ENCODE data around the gene MAL.

The MAL gene

DNA sequence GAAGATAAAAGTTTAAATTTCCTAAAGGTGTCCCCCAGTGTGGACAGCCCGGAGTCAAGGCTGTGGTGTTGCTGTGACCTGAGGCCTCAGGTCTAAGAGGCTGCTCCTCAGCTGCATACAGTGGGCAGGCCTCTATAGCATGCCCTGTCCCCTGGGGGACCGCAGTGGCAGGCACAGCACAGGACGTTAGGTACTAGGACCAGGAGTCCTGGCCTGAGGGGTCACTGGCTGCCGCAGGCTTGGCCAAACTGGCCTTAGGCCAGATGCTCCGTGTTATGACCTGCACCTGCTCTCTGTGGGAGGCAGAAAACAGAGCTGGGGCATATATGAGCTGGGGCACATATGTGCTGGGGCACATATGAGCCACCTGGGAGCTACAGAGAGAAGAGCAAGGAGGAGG, 21.2 kb upstream of the MAL start:
- TF ChIP-seq CTCF (IDR thresholded peaks at IDR 0.05; ENCODE audit: control insufficient read depth, extremely low read depth, insufficient read depth), result no peak
- no peak for DNase-seq (ENCODE audit: low read depth)
- H3K4me3 ChIP-seq (ENCODE audit: low read depth, low read length), result no peak overlapping the region

DNA sequence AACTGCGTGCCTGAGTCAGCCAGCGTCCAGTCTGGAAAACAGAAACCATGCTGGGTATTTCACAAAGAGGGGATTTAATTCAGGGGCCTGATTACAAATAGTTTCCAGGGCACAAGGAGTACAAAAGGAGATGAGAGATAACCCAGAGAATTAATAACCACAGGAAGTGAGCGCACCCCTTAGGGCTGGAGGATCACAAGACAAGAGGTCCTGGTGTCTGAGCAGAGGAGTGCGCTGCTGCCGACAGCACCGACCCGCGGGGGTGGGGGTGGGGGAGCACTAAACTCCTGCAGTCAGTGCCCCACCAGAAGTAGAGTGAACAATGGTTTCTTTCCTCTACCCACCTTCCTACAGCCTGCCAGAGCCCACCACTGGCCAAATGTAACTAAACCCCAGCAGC, 20.8 kb upstream of the MAL start:
- DNase-seq (ENCODE audit: low read depth), result no peak
- no peak for TF ChIP-seq CTCF (IDR thresholded peaks at IDR 0.05; ENCODE audit: control insufficient read depth, extremely low read depth, insufficient read depth)
- no peak overlapping the region for H3K4me3 ChIP-seq (ENCODE audit: low read depth, low read length)

GRCh38 chr2:95005726-95006125, 19.8 kb upstream of the MAL start:
- no peak for TF ChIP-seq CTCF (IDR thresholded peaks at IDR 0.05; ENCODE audit: control insufficient read depth, extremely low read depth, insufficient read depth)
- no peak for DNase-seq (ENCODE audit: low read depth)
- H3K4me3 ChIP-seq (ENCODE audit: low read depth, low read length), result no peak overlapping the region

- no peak overlapping the region for H3K4me3 ChIP-seq (ENCODE audit: low read depth, low read length)
- no peak for TF ChIP-seq CTCF (IDR thresholded peaks at IDR 0.05; ENCODE audit: control insufficient read depth, extremely low read depth, insufficient read depth)
- DNase-seq (ENCODE audit: low read depth), result no peak
Measured at GRCh38 chr2:95006588-95006987, 18.9 kb upstream of the MAL start.

GRCh38 chr2:95007031-95007609, 18.4 kb upstream of the MAL start:
- no peak for DNase-seq (ENCODE audit: low read depth)
- TF ChIP-seq CTCF (IDR thresholded peaks at IDR 0.05; ENCODE audit: control insufficient read depth, extremely low read depth, insufficient read depth), result no peak
- no peak overlapping the region for H3K4me3 ChIP-seq (ENCODE audit: low read depth, low read length)

DNA sequence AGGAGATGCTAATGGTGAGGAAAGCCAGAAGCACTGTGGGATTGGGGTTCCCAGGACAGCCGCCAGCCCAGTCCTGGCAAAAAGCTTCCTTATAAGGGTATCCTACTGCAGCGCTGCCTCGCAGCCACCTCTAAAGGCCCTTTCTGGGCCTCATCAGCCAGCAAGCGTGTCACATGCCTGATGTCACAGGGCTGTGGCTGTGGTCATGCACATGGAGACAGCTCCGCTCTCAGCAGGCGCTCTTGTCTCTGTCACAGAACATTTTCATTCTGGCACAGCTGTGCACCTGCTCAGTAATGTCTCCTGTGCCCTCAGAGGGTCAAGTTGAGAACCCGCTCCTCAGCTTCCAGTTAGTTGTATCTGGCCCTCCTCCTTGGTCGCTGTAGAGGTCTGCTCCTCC, 17.7 kb upstream of the MAL start:
- no peak for TF ChIP-seq CTCF (IDR thresholded peaks at IDR 0.05; ENCODE audit: control insufficient read depth, extremely low read depth, insufficient read depth)
- no peak overlapping the region for H3K4me3 ChIP-seq (ENCODE audit: low read depth, low read length)
- no peak for DNase-seq (ENCODE audit: low read depth)

DNA sequence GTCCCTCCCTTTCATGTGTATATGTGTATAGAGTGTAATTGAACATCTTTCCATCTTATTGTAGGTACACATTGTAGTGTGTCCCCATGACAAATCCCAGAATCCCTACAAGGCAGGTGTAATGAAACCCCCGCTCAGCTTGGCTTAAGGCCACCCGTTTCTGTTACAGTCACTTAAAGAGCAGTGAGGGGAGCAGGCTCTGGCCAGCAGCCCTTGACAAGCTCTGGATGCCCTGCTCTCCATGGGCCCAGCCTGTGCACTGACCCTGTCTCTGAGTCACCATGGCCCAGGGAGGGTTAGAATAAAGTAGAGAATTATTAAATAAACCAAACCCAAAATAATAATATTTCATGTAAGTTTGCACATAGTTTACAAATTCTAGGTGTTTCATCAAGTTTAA, 17.2 kb upstream of the MAL start:
- no peak for TF ChIP-seq CTCF (IDR thresholded peaks at IDR 0.05; ENCODE audit: control insufficient read depth, extremely low read depth, insufficient read depth)
- DNase-seq (ENCODE audit: low read depth), result no peak

More for the DNA sequence above, 17.2 kb upstream of the MAL start:
- no peak overlapping the region for H3K4me3 ChIP-seq (ENCODE audit: low read depth, low read length)
